GM10266 (cell line): ENCODE results near the gene KCNC3.

Experiments used
- DNase-seq: peaks from one replicate; pipeline ENCODE4 v3.0.0; 2012; ENCODE audit errors: extremely low spot score
- TF ChIP-seq, protein P1 (sequence below): IDR thresholded peaks from 2 replicates; pipeline ENCODE4 v1.5.1; 2012; ENCODE audit warnings: mild to moderate bottlenecking, low read depth; ENCODE audit not compliant: control insufficient read depth, insufficient read depth; ENCODE audit errors: missing control alignments

The KCNC3 gene

DNA sequence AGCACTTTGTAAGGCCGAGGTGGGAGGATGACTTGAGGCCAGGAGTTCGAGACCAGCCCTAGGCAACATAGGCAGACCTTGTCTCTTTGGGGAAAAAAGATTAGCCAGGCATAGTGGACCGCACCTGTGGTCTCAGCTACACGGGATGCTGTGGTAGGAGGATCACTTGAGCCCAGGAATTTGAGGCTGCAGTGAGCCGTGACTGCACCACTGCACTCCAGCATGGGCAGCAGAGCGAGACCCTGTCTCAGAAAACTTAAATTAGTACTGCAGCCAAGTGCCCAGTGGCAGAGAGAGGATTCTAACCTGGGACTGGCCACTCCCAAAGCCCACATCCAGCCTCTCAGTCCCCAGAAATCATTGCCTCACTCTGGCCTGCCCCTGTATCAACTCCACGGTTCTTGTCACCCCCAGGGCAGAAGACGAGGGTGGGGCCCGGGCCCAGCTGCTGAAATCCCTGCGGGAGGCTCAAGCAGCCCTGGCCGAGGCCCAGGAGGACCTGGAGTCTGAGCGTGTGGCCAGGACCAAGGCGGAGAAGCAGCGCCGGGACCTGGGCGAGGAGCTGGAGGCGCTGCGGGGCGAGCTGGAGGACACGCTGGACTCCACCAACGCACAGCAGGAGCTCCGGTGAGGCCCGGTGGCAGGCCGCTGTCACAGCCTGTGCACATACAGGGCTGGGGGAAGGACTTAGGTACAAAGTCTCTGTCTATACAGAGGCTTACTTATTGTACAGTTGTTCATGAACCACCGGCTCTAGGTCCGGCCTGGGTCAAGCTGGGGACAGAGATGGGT, 53.4 kb downstream of the KCNC3 start:
- TF ChIP-seq, protein P1, sequence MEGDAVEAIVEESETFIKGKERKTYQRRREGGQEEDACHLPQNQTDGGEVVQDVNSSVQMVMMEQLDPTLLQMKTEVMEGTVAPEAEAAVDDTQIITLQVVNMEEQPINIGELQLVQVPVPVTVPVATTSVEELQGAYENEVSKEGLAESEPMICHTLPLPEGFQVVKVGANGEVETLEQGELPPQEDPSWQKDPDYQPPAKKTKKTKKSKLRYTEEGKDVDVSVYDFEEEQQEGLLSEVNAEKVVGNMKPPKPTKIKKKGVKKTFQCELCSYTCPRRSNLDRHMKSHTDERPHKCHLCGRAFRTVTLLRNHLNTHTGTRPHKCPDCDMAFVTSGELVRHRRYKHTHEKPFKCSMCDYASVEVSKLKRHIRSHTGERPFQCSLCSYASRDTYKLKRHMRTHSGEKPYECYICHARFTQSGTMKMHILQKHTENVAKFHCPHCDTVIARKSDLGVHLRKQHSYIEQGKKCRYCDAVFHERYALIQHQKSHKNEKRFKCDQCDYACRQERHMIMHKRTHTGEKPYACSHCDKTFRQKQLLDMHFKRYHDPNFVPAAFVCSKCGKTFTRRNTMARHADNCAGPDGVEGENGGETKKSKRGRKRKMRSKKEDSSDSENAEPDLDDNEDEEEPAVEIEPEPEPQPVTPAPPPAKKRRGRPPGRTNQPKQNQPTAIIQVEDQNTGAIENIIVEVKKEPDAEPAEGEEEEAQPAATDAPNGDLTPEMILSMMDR: no peak
- DNase-seq: no peak

DNA sequence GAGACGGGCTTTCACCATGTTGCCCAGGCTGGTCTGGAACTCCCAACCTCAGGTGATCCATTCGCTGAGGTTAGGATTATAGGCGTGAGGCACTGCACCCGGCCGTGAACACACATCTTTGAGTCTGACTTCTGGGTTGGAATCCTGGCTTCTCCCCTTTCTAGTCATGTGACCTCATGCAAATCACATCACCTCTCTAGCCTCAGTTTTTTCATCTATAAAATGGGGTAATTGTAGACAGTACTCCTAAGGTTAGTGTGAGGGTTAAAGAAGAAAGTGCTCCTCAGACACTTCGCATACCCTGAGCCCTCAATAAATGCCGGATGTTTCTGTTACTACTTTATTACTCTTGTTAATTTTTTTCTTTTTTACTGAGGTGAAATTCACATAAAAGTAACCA, 55.4 kb downstream of the KCNC3 start:
- no peak for DNase-seq
- TF ChIP-seq, protein P1: no peak

DNA sequence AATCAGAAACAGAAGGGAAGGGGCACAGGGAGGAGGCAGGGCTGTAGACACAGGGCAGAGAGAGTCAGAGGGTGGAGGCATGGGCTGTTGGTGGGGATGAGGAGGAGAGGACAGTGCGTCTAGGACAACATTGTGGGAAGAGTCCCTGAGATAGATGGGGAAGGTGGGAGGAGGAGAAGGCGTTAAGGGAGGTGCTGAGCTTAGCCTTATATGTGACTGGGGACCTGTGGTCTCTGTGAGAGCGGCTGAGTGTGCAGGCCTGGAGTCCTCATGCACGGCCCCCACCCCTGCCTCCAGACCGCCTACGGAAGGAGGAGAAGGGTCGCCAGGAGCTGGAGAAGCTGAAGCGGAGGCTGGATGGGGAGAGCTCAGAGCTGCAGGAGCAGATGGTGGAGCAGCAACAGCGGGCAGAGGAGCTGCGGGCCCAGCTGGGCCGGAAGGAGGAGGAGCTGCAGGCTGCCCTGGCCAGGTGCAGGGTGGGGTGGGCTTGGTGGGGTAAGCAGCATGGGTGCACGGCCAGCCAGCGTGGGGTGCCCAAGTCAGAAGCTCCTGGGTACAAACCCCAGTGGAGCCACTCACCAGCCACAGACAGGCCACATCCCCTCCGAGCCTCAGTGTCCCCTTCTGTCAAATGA, 56.8 kb downstream of the KCNC3 start:
- TF ChIP-seq, protein P1: no peak
- DNase-seq: no peak

DNA sequence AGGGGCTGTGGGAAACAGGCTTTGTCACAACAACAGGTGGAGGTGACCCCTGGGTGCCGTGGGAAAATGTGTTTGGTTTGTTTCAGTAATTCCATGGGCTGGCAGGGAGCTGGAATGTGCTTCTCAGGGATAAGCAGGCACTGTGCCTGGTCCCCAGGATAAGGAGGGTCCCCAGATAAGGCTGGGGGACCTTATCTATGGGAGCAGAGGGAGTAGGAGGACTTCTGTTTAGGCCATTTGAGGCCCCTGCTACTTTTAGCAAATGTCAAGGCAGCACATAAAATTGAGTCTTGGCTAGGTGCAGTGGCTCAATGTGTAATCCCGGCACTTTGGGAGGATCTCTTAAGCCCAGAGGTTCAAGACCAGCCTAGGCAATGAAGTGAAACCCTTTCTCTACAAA, 59.5 kb downstream of the KCNC3 start:
- TF ChIP-seq, protein P1: no peak
- DNase-seq: no peak

DNA sequence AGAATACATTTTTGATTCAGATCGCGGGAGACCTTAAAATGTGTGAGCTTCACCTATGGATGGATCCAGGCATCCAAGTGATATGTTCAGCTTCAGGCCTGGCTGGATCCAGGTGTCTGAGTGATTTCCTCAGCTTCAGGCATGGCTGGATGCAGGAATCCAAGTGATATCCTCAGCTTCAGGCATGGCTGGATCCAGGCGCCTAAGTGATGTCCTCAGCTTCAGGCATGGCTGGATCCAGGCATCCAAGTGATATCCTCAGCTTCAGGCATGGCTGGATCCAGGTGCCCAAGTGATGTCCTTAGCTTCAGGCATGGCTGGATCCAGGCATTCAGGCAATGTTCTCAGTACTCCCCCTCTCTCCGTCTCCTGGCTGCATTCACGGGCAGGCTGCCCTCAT, 60.7 kb downstream of the KCNC3 start:
- TF ChIP-seq, protein P1: no peak
- DNase-seq: no peak

DNA sequence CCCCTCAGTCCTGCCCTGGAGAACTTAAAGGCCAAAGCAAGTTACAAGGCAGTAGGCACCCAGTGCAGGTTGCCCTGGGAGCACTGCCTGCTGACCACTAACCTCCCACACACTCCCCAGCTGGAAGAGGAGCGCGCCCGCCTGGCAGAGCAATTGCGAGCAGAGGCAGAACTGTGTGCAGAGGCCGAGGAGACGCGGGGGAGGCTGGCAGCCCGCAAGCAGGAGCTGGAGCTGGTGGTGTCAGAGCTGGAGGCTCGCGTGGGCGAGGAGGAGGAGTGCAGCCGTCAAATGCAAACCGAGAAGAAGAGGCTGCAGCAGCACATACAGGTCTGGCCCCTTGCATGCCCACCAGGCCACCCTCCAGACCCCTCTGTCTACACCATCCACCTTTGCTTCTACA, 61.1 kb downstream of the KCNC3 start:
- TF ChIP-seq, protein P1: no peak
- no peak for DNase-seq

DNA sequence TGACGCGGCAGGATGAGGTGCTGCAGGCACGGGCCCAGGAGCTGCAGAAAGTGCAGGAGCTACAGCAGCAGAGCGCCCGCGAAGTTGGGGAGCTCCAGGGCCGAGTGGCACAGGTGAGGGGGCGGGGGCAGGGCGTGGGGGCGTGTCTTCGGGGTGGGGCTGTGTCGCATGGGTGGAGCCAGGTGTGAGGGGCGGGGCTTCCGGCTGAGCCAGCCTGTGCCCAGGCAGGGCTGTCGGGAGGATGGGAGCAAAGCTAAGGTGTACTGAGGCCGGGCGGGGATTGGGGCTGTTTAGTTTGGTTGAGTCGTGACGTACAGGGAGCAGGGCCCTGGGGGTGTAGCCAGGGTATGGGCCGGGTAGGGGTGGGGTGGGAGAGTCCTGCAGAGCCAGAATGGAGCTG, 62.3 kb downstream of the KCNC3 start:
- no peak for DNase-seq
- TF ChIP-seq, protein P1: no peak
